ENCODE results near the gene LIPA.

DNA sequence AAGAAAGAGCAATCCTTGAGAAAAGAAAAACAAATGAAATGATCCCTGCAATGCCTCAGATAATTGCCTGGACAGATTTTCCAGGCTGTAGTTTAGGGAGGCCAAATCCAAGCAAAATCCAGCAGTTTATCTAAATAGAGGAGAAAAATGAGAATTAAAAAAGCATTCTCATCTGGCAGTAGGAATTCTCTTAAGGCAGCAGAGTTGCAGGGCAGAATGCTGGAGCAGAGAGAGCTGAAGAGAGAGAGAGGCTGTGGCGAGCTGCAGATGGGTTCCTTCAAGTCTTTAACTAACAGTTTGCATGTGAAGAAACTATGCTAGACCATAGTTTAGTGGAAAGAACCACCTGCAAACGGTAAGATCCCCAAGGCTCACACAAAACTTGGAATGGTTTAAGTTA, 6.0 kb upstream of the LIPA start:
- TF ChIP-seq FOXJ3 (CRISPR knock-in tag; IDR thresholded peaks at IDR 0.05), result no peak
- no peak for TF ChIP-seq ZNF512 (tag; IDR thresholded peaks at IDR 0.05)
- TF ChIP-seq SAFB2 (IDR thresholded peaks at IDR 0.05; ENCODE audit: borderline replicate concordance, low read depth, low read length, severe bottlenecking), result no peak
- TF ChIP-seq CREBBP (IDR thresholded peaks at IDR 0.05; ENCODE audit: low read depth, low read length), result no peak
- TF ChIP-seq USF1 (CRISPR knock-in tag; IDR thresholded peaks at IDR 0.05), result no peak
- TF ChIP-seq POLR2A (conservative IDR thresholded peaks at IDR 0.05), result no peak
- TF ChIP-seq BHLHE40 (IDR thresholded peaks at IDR 0.05; ENCODE audit: low read length), result no peak
- TF ChIP-seq, protein P1, sequence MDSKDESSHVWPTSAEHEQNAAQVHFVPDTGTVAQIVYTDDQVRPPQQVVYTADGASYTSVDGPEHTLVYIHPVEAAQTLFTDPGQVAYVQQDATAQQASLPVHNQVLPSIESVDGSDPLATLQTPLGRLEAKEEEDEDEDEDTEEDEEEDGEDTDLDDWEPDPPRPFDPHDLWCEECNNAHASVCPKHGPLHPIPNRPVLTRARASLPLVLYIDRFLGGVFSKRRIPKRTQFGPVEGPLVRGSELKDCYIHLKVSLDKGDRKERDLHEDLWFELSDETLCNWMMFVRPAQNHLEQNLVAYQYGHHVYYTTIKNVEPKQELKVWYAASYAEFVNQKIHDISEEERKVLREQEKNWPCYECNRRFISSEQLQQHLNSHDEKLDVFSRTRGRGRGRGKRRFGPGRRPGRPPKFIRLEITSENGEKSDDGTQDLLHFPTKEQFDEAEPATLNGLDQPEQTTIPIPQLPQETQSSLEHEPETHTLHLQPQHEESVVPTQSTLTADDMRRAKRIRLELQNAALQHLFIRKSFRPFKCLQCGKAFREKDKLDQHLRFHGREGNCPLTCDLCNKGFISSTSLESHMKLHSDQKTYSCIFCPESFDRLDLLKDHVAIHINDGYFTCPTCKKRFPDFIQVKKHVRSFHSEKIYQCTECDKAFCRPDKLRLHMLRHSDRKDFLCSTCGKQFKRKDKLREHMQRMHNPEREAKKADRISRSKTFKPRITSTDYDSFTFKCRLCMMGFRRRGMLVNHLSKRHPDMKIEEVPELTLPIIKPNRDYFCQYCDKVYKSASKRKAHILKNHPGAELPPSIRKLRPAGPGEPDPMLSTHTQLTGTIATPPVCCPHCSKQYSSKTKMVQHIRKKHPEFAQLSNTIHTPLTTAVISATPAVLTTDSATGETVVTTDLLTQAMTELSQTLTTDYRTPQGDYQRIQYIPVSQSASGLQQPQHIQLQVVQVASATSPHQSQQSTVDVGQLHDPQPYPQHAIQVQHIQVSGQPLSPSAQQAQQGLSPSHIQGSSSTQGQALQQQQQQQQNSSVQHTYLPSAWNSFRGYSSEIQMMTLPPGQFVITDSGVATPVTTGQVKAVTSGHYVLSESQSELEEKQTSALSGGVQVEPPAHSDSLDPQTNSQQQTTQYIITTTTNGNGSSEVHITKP (IDR thresholded peaks at IDR 0.05; ENCODE audit: partially characterized antibody), result no peak
- TF ChIP-seq, protein P2, sequence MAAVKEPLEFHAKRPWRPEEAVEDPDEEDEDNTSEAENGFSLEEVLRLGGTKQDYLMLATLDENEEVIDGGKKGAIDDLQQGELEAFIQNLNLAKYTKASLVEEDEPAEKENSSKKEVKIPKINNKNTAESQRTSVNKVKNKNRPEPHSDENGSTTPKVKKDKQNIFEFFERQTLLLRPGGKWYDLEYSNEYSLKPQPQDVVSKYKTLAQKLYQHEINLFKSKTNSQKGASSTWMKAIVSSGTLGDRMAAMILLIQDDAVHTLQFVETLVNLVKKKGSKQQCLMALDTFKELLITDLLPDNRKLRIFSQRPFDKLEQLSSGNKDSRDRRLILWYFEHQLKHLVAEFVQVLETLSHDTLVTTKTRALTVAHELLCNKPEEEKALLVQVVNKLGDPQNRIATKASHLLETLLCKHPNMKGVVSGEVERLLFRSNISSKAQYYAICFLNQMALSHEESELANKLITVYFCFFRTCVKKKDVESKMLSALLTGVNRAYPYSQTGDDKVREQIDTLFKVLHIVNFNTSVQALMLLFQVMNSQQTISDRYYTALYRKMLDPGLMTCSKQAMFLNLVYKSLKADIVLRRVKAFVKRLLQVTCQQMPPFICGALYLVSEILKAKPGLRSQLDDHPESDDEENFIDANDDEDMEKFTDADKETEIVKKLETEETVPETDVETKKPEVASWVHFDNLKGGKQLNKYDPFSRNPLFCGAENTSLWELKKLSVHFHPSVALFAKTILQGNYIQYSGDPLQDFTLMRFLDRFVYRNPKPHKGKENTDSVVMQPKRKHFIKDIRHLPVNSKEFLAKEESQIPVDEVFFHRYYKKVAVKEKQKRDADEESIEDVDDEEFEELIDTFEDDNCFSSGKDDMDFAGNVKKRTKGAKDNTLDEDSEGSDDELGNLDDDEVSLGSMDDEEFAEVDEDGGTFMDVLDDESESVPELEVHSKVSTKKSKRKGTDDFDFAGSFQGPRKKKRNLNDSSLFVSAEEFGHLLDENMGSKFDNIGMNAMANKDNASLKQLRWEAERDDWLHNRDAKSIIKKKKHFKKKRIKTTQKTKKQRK (IDR thresholded peaks at IDR 0.05; ENCODE audit: borderline replicate concordance, low read depth, low read length), result no peak
- no peak for TF ChIP-seq PCBP2 (IDR thresholded peaks at IDR 0.05; ENCODE audit: low read depth, low read length, poor library complexity, severe bottlenecking)
- no peak for TF ChIP-seq ZNF239 (CRISPR knock-in tag; IDR thresholded peaks at IDR 0.05)
- TF ChIP-seq SMARCE1 (IDR thresholded peaks at IDR 0.05), result no peak
- no peak for TF ChIP-seq CTCF (IDR thresholded peaks at IDR 0.05 in 2 of 3, conservative IDR thresholded peaks at IDR 0.05 in 1 of 3; ENCODE audit: insufficient read depth in 2 of 3, low read depth in 1 of 3, low read length in 3 of 3)
- no peak for TF ChIP-seq MTA2 (IDR thresholded peaks at IDR 0.05; ENCODE audit: low read depth)

All from K562 (cell line).